Left renal cortex interstitium (tissue), 4 donors: ENCODE data around the gene ZC3H12C. TPM values are rescaled to one million over a fixed set of nuclear protein-coding genes. Genes with fewer than 3 reads are reported as not detected.

ENCODE experiments used
- DNase-seq, 4 donors: peaks; one replicate each; pipeline ENCODE4 v3.0.0-alpha.2; 2013; ENCODE audit warnings: low read depth in 4 of 4, low spot score in 2 of 4, missing footprints in 1 of 4
- polyA plus RNA-seq, 4 donors: library from polyadenylated mRNA; unstranded; fragments of 120-200 nt; gene quantifications; one replicate each; pipeline ENCODE4 v1.2.1, GENCODE V29; 2013; ENCODE audit not compliant: insufficient read length in 4 of 4

The ZC3H12C gene
- polyA plus RNA-seq, 4 donors, result 6.5 to 9.5 (median 7.6) TPM

DNA sequence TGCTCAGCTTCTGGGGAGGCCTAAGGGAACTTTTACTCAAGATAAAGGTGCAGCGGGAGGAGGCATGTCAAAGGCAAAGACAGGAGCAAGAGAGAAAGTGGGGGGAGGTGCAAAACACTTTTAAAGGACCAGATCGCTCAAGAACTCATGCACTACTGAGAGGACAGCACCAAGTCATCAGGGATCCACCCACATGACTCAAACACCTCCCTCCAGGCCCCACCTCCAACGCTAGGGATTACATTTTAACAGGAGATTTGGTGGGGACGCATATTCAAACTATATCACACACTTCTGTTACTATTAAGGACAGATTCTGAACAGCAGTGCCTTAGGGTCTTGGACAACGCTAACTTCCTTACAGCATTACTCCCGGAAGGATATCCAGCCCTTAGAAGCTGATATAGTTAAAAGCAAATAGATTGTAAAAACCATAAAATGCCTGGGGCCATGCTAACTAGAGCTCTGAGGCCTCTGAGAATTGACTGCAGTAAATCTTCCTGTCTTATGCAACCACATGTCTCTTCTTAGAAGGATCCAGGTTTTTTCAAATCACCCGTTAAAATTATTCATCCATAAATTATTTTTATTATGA, 16.7 kb upstream of the ZC3H12C start:
- no peak for DNase-seq

DNA sequence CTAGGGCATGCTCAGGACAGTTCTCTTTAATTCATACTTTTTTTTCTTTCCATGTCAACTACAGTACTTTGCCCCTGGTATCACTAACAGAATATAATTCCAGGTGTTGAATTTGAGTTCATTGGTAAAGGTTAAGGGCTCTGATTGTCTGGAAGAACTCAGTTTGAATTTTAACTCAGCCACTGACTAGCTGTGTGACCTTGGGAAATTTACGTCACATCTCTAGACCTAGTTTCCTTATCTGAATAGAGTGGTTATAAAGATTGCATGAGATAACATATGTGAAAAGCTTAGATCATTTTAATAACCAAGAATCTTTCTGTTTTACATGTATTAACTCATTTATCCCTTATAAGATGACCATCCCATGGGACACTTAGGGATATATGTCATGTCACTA, 15.8 kb upstream of the ZC3H12C start:
- no peak for DNase-seq

- DNase-seq, result no peak
These were observed 15.3 kb upstream of the ZC3H12C start for GRCh38 chr11:110077831-110078325.

DNA sequence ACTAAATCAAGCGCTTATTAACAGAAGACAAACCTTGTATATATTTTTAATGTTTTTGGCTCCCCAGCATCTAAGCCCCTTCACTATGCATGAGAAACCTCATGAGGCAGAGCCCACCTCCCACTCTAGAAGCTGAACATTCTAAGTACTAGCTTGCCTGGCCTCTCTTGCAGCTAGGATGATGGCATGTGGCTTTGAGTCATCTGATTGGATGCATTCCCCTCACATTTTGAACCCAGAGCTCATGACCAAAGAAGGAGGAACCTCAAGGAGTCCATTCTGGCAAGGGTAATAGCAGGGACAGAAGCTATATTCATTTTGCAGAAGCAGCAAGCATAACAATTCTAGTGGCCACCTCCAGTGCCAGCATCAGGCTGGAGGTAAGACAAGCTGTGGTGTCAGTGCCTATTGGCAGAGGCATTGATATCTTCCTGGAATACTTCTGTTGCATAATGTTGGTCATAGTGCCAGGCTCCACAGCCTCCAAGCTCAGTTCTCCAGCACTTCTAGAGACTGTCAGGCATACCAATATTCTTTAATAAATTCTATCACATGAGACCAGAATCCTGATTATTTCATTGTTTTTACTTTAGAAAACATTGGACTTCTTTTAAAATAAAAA, 14.2 kb upstream of the ZC3H12C start:
- DNase-seq, result no peak

DNA sequence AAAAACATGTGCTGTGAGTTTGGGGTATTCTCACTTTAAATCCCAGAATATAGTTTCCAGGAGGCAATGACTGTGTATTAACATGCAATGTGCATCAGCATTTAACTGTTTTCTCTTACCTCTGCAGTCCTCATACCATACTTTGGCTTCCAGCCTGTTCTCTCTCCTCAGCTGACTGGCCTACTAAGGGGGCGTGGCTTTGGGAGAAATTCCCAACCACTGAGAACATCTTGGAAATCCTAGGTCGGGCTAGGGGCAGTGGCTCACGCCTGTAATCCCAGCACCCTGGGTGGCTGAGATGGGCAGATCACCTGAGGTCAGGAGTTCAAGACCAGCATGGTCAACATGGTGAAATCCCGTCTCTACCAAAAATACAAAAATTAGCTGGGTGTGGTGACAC, 13.5 kb upstream of the ZC3H12C start:
- DNase-seq, result no peak

DNA sequence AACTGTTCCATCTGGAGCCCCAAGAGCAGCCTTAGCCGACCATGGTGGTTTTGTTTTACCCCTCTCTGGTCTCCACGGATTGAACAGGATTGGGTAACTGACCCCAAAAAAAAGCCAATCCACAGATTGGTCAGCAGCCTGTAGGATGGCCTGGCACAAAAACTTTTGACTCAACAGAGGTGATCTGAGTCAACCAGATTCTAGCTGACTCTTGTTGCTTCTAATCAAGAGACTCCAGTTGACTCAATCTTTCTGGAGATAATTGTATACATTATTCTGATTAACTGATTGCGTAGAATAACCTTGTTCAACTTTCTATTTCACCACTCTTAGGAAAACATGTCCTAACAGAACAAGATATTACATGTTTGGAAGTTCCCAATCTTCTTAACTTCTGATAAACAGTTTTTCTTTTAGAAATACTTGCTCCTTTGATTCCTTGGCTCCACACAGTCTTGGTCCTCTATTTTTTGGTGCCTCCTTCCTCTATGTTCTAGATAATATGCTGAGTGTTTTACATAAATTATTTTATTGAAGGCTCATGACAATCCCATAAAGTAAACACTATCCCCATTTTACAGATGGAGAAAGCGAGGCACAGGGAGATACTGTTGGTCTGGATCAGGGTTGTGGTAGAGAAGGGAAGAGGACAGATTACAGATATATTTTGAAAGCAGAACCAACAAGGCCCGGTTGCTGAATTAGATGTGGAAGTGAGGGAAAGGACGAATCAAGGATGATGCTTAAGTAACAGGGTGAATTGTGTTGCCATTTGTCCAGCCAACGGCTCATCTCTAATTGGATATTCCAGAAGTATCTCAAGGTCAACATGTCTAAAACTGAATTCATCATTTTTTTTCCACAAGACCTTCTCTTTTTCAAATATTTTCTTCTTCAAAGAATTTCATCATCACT, 11.5 kb upstream of the ZC3H12C start:
- no peak for DNase-seq

DNA sequence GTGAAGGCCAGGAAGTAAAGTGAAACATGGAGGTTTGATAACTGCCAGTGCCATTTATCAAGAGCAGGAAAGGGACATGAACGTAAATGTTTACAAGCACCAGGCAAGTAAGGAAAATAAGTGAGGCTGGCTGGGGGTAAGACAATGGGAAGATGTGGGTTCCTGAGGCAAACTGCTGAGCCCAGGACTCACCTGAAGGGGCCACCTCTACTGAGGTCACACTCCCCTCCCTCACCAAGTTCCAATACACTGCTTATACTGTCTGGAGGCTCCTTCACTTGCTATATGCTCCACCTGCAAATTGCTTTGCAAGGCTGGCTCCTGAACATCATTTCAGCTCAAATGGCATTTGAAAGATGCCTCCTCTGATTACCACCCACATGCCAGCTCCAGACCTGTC, 10.3 kb upstream of the ZC3H12C start:
- no peak for DNase-seq

DNA sequence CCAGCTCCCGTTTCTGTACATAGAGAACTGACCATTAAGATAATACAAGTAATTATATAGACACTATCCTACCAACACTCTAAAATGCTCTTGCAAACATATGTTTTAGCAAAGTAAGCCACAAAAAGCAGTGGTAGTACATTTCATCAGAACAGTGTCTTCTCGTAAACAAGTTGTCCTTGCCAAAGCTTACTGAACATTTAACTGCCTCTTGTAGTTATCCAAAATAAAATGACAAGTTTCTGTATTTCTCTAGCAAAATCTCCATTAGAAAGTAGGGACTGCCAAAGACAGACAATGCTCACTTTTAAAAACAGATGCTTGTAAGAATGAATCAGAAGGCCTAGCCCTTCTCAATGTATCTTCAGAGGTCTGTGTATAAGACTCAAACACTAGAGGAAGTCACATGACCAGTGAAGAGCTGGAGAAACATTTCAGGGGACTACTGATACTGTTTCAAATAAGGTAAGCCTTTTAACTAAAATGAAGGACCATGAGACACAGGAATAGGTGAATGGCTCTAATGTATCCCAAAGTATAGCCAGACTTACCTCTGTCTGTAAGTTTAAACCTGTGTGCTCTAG, 7.8 kb upstream of the ZC3H12C start:
- DNase-seq, result no peak

DNA sequence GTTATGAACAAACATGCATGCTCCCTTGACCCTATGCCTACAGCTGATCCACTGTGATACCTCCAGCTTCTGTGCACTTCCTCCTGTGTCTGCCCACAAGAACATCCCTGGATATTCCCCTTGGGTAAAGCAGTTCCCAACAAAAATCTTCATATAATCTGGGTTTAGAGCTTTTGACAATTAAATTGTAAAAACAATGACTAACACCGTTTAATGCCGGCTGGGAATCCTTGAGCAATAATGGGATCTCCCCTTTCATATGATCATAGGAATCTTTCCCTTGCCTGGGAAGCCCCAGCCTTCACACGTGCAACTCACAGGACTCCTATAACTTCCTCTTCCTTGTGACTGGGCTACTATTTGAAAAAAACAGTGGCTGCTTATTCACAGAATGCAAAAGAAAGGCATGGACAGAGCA, 6.3 kb upstream of the ZC3H12C start:
- DNase-seq, result no peak

DNA sequence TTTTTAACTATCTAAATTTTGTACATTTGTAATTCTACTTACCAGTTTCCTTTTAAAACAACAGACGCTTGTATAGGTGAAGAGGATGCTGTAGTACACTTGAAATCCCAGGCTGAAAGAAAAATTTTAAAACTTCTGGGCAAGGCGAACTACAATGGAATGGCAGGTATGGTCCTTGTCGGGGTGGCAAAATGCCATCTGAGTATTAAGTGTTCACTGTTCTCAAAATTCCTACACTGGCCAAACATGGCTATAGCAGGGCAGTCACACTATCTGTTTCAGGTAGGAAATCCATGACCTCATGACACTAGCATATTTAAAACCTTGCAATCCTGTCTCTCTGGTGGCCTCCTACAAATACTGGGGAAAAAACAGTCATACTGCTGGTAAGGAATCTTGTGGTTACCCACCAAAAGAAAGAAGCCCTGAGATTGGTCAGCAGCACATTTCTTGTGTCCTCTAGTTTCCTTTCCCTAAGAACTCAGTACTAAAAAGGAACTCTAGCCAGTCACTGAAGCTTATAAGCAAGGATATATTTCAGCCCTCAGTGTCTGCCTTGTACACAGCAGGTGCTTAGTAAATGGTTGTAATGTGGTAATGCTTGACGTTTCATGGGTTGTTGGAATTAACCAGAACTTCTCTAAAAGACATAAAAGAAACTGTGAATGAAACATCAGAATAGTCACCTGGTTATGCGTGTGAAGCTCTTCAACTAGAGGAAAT, 5.2 kb upstream of the ZC3H12C start:
- DNase-seq, result no peak

GRCh38 chr11:110088535-110089344, 4.5 kb upstream of the ZC3H12C start:
- DNase-seq, result no peak

DNA sequence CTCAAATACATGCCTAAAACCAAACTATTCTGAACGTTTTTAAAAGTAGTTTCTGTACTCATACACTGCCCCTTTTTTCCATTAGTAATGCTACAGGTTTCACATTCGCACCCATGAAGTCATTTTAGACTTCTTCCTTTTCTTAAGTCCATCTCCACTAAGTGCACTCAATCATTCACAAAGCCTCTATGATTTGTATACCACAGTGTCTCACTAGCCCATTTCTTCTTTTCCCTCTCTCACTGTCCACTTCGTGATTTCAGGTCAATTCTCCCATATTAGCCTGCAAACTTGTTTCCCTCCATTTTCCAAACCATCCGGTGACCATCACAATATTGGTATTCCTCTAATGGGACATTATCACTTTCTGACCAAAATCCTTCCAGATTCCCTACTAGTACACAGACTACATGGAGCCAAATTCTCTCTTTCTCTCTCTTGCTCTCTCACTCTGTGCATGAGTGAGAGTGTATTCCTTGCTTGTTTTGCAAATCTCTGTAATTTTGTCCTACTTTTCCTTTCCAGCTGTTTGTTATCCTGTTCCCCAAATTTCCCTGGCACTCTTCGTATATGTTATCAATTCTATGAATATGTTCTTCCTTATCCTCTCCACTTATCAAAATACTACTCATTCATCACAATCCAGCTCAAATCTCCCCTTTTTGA, 3.4 kb upstream of the ZC3H12C start:
- no peak for DNase-seq

DNA sequence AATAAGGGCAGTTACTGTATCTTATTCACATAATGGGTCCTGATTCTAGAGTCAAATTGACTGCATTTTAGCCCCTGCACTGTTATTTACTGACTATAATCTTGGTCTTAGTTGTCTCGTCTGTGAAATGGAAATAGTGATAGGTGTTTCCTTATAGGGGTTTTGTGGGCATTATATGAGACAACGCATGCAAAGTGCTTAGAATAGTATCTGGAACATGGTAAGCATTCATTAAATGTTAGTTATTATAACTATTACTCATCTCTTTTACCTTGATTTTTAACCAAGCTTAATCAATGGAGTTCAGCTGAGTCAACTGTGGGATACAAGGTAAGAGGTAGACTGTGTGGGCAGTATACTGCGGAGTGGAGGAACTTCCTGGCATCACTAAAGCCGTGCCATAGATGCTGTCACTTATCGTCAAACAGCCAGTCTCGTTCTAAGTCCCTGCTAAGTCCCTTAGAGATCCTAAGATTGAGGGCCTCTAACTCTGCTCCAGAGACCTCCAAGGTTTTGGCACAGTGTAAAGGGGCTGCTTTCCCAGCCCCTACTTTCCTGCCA, 2.6 kb upstream of the ZC3H12C start:
- DNase-seq, result no peak

- peak in 1 of 4 donors; percentile 39 for DNase-seq
These were observed 1.1 kb upstream of the ZC3H12C start for GRCh38 chr11:110092111-110092514.

DNA sequence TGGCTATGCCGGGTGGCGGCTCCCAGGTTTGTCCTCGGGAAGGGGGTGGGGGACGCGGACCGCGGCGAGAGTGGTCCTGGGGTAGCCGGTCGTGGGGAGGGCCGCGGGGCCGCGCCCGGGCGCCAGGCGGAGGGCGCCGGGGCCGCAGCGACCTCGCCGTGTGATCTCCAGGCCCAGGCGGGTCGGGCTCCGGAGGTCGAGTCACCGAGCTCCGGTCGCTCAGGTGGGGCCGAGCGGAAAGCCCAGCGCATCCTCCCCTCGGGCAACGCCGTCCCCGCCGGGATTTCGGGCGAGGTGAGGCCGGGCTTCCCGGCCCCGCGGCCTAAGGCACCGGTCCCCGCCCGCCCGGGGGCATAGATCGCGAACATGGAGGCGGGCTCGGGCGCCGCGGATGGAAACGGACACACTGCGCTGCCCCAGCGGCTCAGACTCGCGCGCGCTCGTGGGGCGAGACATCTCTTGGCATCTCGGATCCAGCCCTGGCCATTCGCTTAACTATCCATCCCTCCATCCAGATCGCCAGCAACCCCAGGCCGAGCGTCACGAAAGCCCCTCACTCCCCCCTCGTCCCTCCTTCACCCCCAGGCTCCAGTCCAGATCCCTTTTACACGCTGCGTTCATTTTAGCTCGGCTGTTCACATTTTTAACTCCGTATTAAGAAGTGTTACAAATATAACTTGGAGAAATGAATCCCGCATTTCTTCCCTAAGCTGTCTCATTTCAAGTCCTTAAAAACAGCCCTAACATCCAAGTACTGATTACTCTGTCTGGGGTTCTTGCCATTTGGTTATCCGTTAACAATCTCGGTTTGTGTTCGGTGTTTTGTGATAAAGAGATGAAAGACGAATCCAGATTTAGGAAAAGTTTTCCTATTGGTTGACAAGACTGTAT, 460 bp downstream of the ZC3H12C start:
- DNase-seq, result peak in 2 of 4 donors; percentile 65 to 66

GRCh38 chr11:110094298-110095285, 1.4 kb downstream of the ZC3H12C start:
- no peak for DNase-seq

DNA sequence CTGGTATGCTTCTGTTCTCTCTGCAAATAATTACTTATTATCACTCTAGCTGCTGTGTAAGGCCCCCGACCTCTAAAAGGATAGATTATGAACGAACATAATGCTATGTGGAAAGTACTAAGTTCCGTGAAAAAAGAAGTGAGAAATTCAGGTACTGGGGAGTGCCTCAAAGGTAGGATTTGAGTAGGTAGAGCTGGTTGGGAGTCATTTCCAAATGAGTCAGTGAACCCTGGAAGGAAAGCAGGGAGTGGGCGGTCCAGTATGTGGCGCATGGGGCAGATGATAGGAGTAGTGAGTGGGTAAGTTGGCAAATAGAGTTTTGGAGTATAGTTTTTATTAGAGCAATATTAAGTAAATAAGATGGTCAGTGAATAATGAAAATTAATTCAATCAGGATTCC, 2.4 kb downstream of the ZC3H12C start:
- no peak for DNase-seq
